Measurements from ENCODE around the gene NKX1-2. TPM values are rescaled to one million over a fixed set of nuclear protein-coding genes. Genes with fewer than 3 reads are reported as not detected.

Gene NKX1-2
- total RNA-seq, 1 donor from 2014 or later, result not detected

- intact Hi-C loops (cut with DNase I), result no loop called here
- DNase-seq (no peak), ATAC-seq (ENCODE audit: poor library complexity) (no peak)
These were observed 28.0 kb upstream of the NKX1-2 start for GRCh38 chr10:124477614-124478363.

GRCh38 chr10:124476043-124476725 lies 26.3 kb upstream of the NKX1-2 start:
- DNase-seq (no peak), ATAC-seq (ENCODE audit: poor library complexity) (no peak)
- intact Hi-C loops (cut with DNase I), result no loop called here

GRCh38 chr10:124474514-124475070 lies 24.8 kb upstream of the NKX1-2 start:
- DNase-seq (no peak), ATAC-seq (ENCODE audit: poor library complexity) (no peak)
- intact Hi-C loops (cut with DNase I), result no loop called here

GRCh38 chr10:124473070-124473469 lies 23.2 kb upstream of the NKX1-2 start:
- intact Hi-C loops (cut with DNase I), result no loop called here
- no peak for ATAC-seq (ENCODE audit: poor library complexity)
- DNase-seq, result no peak

GRCh38 chr10:124472071-124472470 lies 22.2 kb upstream of the NKX1-2 start:
- intact Hi-C loops (cut with DNase I), result no loop called here

GRCh38 chr10:124470544-124471434 lies 21.0 kb upstream of the NKX1-2 start:
- no peak for ATAC-seq (ENCODE audit: poor library complexity)
- intact Hi-C loops (cut with DNase I), result no loop called here

More at GRCh38 chr10:124472071-124472470, 22.2 kb upstream of the NKX1-2 start:
- ATAC-seq (ENCODE audit: poor library complexity), result no peak
- no peak for DNase-seq

GRCh38 chr10:124469956-124470484 lies 20.2 kb upstream of the NKX1-2 start:
- intact Hi-C loops (cut with DNase I), result no loop called here
- DNase-seq (no peak), ATAC-seq (ENCODE audit: poor library complexity) (no peak)

More at GRCh38 chr10:124470544-124471434, 21.0 kb upstream of the NKX1-2 start:
- no peak for DNase-seq

- ATAC-seq (ENCODE audit: poor library complexity) (no peak), DNase-seq (no peak)
- intact Hi-C loops (cut with DNase I), result no loop called here
These were observed 18.8 kb upstream of the NKX1-2 start for GRCh38 chr10:124468624-124469023.

GRCh38 chr10:124467165-124467564 lies 17.3 kb upstream of the NKX1-2 start:
- no peak for ATAC-seq (ENCODE audit: poor library complexity)
- intact Hi-C loops (cut with DNase I), result no loop called here
- no peak for DNase-seq

GRCh38 chr10:124465777-124466488 lies 16.1 kb upstream of the NKX1-2 start:
- intact Hi-C loops (cut with DNase I), result no loop called here
- no peak for ATAC-seq (ENCODE audit: poor library complexity)
- no peak for DNase-seq

- intact Hi-C loops (cut with DNase I), result no loop called here
- DNase-seq, result no peak
- ATAC-seq (ENCODE audit: poor library complexity), result no peak
These were observed 15.4 kb upstream of the NKX1-2 start for GRCh38 chr10:124465003-124465776.

- ATAC-seq (ENCODE audit: poor library complexity) (no peak), DNase-seq (no peak)
These were observed 14.5 kb upstream of the NKX1-2 start for GRCh38 chr10:124464028-124464965.

GRCh38 chr10:124462348-124462695 lies 12.5 kb upstream of the NKX1-2 start:
- no peak for ATAC-seq (ENCODE audit: poor library complexity)
- intact Hi-C loops (cut with DNase I), result no loop called here
- no peak for DNase-seq

More at GRCh38 chr10:124464028-124464965, 14.5 kb upstream of the NKX1-2 start:
- intact Hi-C loops (cut with DNase I), result no loop called here

GRCh38 chr10:124461642-124462347 lies 12.0 kb upstream of the NKX1-2 start, which contains the start of gene LHPP:
TSS of gene LHPP (plus strand) at chr10:124461823. CDS start at chr10:124461863, 40 bp downstream.
- DNase-seq (peak; percentile 93), ATAC-seq (ENCODE audit: poor library complexity) (peak; percentile 99)
- intact Hi-C loops (cut with DNase I), result no loop called here

GRCh38 chr10:124460144-124460543 lies 10.3 kb upstream of the NKX1-2 start:
- intact Hi-C loops (cut with DNase I), result no loop called here
- DNase-seq (no peak), ATAC-seq (ENCODE audit: poor library complexity) (no peak)

- no peak for ATAC-seq (ENCODE audit: poor library complexity)
- no peak for DNase-seq
- intact Hi-C loops (cut with DNase I), result no loop called here
These were observed 9.6 kb upstream of the NKX1-2 start for GRCh38 chr10:124459395-124459794.
